ENCODE data around the gene BMP7.
A peak's percentile ranks its signal among the peaks of the same experiment; 100 is the strongest.
"Not testable (repeated sequence)": the region's sequence is repeated elsewhere in the genome, so short reads cannot be mapped to it uniquely, and the experiment has no call there.

Gene BMP7

GRCh38 chr20:57167292-57167655, 99.2 kb downstream of the BMP7 start:
- DNase-seq (ENCODE audit: low read depth): no peak

- peak; percentile 66 for DNase-seq (ENCODE audit: low read depth)
Measured at GRCh38 chr20:57166568-57167291, 99.7 kb downstream of the BMP7 start.

DNA sequence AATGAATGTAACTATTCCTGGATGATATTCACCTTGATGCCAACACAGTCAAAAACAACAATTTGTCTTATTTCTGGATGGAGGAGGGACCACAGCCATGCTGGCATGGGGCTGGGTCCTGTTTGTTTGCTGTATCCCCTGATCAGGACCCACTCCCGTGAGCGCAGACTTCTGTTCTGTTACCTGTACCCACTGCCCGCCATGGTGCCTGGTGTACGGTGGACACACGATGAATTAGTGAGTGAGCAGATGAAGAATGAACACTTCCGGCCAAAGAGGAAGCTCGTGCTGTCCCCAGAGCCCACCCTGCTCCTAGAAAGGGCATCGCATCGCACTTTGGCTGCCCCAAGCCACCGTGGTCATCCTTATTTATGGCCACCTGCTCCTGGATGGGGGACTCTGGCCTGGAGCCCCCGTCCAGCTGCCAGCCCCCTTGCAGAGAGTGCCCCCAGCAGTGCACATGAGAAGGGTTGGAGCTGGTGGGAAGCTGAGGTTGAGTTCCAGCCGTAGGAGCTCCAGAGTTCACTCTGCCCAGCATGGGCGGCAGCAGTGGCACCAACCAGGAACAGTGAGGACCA, 100.9 kb downstream of the BMP7 start:
- DNase-seq (ENCODE audit: low read depth): no peak

- DNase-seq (ENCODE audit: low read depth): no peak
Measured at GRCh38 chr20:57164872-57165271, 101.6 kb downstream of the BMP7 start.

- DNase-seq (ENCODE audit: low read depth): no peak
Measured at GRCh38 chr20:57163041-57163440, 103.4 kb downstream of the BMP7 start.

GRCh38 chr20:57162362-57162652, 104.1 kb downstream of the BMP7 start:
- DNase-seq (ENCODE audit: low read depth): no peak

- DNase-seq (ENCODE audit: low read depth): no peak
Measured at GRCh38 chr20:57161478-57162361, 104.7 kb downstream of the BMP7 start.

DNA sequence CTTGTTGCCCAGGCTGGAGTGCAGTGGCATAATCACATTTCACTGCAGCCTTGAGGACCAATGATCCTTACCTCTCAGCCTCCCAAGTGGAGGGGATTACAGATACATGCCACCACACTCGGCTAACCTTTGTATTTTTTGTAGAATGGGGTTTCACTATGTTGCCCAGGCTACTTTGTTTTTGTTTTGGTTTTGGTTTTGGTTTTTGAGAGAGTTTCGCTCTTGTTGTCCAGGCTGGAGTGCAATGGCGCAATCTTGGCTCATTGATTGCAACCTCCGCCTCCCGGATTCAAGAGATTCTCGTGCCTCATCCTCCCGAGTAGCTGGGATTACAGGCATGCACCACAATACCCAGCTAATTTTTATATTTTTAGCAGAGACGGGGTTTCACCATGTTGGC, 105.5 kb downstream of the BMP7 start:
- DNase-seq (ENCODE audit: low read depth): no peak

GRCh38 chr20:57159945-57160610, 106.4 kb downstream of the BMP7 start:
- no peak for DNase-seq (ENCODE audit: low read depth)

DNA sequence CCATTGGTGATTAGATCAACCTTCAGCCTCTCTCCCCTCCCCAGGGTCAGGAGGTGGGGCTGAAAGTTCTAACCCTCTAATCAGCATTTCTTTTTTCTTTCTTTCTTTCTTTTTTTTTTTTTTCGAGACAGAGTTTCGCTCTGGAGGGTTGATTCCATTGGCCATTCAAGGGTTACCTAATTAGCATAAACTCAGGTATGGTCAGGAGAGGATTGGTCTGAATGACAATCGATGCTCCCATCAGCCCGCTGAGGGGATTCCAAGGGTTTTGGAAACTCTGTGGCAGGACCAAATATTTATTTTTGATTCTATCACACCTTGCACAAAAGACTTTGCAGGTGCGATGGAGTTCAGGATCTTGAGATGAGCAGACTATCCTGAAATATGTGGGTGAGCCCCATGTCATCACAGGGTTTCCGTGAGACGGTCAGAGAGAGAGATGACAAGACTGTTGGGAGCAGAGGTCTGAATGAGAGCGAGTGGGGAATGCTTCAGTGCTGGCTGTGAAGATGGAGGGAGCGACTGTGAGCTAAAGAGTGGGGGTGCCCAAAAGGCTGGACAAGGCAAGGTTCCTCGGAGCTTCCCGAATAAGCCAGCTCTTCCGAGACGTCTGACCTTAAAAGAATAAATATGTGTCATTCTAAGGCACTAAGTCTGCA, 107.1 kb downstream of the BMP7 start:
- no peak for DNase-seq (ENCODE audit: low read depth)

- DNase-seq (ENCODE audit: low read depth): no peak
Measured at GRCh38 chr20:57158474-57158873, 108.0 kb downstream of the BMP7 start.

DNA sequence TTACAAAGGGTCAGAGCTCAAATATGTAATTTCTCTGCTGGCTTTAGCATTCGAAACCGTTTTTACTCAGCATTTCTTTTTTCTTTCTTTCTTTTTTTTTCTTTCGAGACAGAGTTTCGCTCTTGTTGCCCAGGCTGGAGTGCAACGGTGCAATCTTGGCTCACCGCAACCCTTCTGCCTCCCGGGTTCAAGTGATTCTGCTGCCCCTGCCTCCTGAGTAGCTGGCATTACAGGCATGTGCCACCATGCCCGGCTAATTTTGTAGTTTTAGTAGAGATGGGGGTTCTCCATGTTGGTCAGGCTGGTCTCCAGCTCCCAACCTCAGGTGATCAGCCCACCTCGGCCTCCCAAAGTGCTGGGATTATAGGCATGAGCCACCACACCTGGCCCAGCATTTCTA, 108.7 kb downstream of the BMP7 start:
- not testable (repeated sequence) for DNase-seq (ENCODE audit: low read depth)

DNA sequence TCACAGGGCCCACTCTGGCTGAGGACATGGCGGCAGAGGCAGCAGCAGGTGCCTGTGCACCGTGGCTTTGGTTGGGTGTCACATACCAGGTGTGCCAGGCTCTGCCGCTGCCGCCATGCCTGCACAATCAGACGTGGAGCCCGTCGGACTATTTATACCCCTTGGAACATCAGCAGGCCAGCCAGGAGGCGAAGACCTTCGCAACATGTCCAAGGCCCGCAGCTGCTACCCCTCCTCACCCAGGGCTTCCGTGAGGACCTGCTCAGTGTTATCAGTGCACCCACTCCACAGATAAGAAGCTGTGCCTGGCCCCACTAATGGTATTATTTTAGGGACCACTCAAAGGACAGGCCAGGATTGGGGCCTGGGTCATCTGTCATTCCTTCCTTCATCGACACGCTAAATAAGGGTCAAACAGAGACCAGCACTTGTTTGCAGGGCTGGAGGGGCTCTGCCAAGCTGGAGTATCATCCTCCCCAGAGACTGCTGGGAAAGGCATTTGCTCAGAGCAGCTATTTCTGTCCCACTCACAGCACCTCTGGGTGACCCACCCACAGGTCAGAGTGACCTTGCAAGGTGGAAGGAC, 109.2 kb downstream of the BMP7 start:
- no peak for DNase-seq (ENCODE audit: low read depth)

DNA sequence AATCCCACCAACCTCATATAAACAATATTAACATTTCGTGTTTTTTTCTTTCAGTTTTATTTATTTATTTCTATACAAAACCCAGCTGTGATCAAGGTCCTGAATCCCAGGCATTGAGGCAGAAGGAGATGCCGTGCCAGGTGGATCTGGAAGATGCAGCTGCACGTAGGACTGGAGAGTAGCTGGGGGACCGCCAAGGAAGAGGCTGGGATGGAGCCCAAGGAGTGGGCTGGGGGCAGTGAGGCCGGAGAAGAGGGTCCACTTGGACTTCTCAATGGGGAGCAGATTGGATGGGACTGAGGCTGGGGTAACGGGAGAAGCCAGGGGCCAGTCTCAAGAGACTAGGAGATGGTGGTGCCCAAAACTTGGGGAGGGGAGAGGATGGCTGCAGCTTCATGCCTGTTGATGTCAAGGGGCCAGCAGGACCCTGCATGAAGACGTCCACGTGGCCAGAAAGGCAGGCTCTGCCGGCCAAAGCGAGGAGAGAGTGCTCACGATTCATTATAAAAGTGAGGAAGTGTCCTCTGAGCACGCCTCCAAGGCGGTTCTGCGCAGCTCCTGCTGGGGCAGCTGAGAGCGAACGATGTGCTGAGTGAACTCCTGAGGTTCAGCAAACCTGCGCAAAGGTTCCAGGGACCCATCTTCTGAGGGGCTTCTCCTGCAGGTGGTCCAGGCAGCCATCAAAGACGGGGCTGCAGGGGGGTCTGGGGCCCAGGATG, 110.3 kb downstream of the BMP7 start:
- no peak for DNase-seq (ENCODE audit: low read depth)

- DNase-seq (ENCODE audit: low read depth): no peak
Measured at GRCh38 chr20:57155415-57155814, 111.0 kb downstream of the BMP7 start.

- no peak for DNase-seq (ENCODE audit: low read depth)
Measured at GRCh38 chr20:57153238-57153905, 113.1 kb downstream of the BMP7 start.

- DNase-seq (ENCODE audit: low read depth): no peak
Measured at GRCh38 chr20:57152557-57152956, 113.9 kb downstream of the BMP7 start.

- DNase-seq (ENCODE audit: low read depth): no peak
Measured at GRCh38 chr20:57150559-57150958, 115.9 kb downstream of the BMP7 start.

DNA sequence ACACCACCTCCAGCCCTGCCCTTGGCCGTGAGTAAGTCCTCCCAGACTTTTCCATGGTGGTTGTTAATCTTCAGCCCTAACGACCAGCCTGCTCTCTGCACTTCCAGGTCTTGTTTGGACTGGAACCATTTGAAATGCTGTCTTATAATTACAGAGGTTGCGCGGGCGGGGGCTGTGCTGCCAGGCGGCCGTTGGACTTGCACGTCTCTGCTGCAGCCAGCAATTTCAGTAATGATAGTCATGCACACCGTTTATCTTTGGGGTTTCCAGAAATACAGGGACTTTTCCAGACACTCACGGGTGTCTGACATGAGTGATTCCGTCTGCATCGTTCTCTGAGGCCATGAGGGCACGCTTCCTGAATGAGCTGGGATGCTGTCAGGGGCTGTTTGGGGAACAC, 118.2 kb downstream of the BMP7 start:
- no peak for DNase-seq (ENCODE audit: low read depth)

DNA sequence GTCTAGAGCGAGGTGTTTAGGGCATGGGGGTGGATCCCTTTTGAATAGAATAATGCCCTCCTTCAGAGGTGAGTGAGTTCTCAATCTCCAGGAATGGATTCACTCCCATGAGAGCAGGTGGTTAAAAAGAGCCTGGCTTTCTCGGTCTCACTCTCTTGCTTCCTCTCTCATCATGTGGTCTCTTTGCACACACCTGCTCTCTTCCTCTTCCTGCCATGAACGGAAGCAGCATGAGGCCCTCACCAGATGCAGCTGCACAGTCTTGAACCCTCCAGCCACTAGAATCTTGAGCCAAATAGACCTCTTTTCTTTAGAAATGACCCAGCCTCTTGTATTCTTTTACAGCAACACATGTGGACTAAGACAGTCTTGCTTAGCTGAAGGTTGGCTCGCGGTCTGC, 119.3 kb downstream of the BMP7 start:
- DNase-seq (ENCODE audit: low read depth): no peak

DNA sequence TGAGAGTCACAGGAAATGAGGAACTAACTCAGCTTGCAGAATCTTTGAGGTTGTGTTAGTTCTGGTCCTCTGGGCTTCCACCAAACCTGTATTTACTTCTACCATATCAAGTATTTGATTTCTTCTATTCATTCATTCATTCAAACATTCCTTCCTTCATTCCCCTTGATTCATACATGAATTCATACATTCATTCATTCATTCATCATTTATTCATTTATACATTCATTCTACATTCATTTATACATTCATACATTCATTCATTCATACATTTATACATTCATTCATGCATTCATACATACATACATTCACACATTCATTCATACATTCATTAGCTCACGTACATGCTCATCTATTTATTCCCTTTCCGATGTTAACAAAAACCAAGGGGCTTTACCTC, 120.3 kb downstream of the BMP7 start:
- DNase-seq (ENCODE audit: low read depth): no peak
